Inflammatory macrophage (primary cell): ENCODE measurements around the gene HSFX1.

Experiments
- DNase-seq, 2 donors: peaks; one replicate each; pipeline ENCODE4 v3.0.0-alpha.2; 2020 to 2022

The HSFX1 gene

DNA sequence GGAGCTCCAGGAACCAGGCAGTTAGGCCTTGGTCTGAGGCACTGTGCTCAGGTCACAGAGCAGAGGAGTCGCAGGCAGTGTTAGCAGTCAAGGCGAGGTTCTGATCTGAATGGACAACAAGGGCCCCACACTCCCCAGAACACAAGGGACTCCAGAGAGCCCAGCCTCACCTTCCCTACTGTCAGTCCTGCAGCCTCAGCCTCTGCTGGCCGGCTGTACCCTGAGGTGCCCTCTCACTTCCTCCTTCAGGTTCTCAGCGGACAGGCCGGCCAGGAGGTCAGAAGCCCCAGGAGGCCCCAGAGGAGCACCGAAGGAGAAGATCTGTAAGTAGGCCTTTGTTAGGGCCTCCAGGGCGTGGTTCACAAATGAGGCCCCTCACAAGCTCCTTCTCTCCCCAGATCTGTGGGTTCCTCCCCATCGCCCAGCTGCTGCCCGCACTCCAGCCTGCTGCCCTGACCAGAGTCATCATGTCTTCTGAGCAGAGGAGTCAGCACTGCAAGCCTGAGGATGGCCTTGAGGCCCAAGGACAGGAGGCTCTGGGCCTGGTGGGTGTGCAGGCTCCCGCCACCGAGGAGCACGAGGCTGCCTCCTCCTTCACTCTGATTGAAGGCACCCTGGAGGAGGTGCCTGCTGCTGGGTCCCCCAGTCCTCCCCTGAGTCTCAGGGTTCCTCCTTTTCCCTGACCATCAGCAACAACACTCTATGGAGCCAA lies 34.0 kb downstream of the HSFX1 start:
- DNase-seq: no peak

GRCh38 chrX:149818652-149819051 lies 44.8 kb downstream of the HSFX1 start:
- no peak for DNase-seq

DNA sequence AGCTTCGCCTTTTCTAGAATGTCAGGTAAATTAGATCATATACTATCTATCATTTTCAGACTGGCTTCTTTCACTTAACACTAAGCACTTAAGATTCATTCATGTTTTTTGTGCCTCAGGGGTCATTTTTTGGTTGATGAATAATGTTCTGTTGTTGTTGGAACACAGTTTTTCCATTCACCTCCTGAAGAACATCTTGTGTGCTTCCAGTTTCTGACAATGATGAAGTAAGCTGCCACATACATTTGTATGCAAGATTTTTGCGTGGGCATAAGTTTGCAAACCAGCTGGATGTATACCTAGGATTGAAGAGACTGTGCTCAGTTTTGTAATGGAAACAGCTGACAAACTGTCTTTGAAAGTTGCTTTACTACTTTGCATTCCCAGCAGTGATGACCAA lies 45.5 kb downstream of the HSFX1 start:
- DNase-seq: no peak

DNA sequence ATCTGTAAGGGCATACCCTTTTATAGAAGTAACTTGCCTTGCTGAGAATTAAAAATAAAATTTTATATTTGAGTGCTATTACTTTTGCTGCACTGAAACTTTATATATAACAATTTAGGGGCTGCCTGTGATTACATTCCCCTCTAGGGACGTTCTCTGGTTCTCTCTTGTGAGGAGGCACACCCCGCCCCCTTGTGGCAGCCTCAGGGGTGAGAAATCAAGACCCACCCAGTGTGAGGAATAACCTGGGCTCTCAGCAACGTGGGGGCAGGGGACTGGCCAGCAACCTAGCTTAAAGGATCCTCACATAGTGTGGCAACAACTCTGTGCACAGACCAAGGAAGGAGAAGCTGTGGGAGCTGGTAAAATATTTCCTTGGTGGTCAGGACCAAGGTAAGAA lies 51.6 kb downstream of the HSFX1 start:
- peak in 1 of 2 donors; percentile 7 for DNase-seq
